ENCODE results near the gene SETBP1. TPM values are rescaled to one million over a fixed set of nuclear protein-coding genes. Genes with fewer than 3 reads are reported as not detected.

Gene SETBP1
- total RNA-seq, 1 experiment from 2014 or later: 0.23 TPM

DNA sequence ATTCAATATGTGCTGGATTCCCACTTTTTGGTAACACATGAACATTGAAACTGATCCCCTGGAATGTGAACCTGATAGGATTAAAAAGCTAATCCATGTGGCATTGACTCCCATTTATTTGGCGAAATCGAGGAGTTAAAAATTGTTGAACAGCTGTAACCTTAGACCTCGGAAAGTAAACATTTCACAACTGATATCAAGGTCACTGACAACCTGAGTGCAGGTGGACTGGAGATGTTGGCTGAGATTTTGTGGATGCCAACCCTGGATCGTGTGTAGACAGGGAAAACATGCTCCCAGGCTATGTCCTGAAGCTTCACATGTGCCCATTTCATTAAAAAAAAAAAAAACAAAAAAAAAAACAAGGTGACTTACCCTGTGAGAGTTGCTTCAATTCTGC is 204.8 kb downstream of the SETBP1 start:
- Histone ChIP-seq H3K4me3 (ENCODE audit: low read depth in 2 of 2, low read length in 2 of 2) (no peak overlapping the region), H3K4me1 (ENCODE audit: control insufficient read depth, insufficient read depth, low read length) (no peaks in the 10 kb centered on the region), H3K27ac (ENCODE audit: low read length) (no peak overlapping the region), H3K9me3 (ENCODE audit: control insufficient read depth, insufficient read depth, low read depth, low read length) (no peaks in the 10 kb centered on the region), H3K27me3 (ENCODE audit: control insufficient read depth, insufficient read depth, low read length) (no peaks in the 10 kb centered on the region), H3K36me3 (ENCODE audit: control insufficient read depth, insufficient read depth, low read length) (no peaks in the 10 kb centered on the region)
- ChIA-PET CTCF (interaction anchor here (0.6 kb wide), 1 partner anchor 396 kb away, joined by 4 read pairs; no protein-coding TSS in a partner anchor), POLR2A (no interaction called here)
- TF ChIP-seq, protein P1, sequence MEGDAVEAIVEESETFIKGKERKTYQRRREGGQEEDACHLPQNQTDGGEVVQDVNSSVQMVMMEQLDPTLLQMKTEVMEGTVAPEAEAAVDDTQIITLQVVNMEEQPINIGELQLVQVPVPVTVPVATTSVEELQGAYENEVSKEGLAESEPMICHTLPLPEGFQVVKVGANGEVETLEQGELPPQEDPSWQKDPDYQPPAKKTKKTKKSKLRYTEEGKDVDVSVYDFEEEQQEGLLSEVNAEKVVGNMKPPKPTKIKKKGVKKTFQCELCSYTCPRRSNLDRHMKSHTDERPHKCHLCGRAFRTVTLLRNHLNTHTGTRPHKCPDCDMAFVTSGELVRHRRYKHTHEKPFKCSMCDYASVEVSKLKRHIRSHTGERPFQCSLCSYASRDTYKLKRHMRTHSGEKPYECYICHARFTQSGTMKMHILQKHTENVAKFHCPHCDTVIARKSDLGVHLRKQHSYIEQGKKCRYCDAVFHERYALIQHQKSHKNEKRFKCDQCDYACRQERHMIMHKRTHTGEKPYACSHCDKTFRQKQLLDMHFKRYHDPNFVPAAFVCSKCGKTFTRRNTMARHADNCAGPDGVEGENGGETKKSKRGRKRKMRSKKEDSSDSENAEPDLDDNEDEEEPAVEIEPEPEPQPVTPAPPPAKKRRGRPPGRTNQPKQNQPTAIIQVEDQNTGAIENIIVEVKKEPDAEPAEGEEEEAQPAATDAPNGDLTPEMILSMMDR (IDR thresholded peaks at IDR 0.05): no peak
- TF ChIP-seq POLR2AphosphoS5 (IDR thresholded peaks at IDR 0.05; ENCODE audit: low read depth, low read length): no peak
- no peak for TF ChIP-seq SIN3A (IDR thresholded peaks at IDR 0.05; ENCODE audit: borderline replicate concordance, insufficient read depth, low read depth, low read length)
- no peak for TF ChIP-seq TCF7L2 (IDR thresholded peaks at IDR 0.05; ENCODE audit: low read depth, low read length)
- TF ChIP-seq, protein P2, sequence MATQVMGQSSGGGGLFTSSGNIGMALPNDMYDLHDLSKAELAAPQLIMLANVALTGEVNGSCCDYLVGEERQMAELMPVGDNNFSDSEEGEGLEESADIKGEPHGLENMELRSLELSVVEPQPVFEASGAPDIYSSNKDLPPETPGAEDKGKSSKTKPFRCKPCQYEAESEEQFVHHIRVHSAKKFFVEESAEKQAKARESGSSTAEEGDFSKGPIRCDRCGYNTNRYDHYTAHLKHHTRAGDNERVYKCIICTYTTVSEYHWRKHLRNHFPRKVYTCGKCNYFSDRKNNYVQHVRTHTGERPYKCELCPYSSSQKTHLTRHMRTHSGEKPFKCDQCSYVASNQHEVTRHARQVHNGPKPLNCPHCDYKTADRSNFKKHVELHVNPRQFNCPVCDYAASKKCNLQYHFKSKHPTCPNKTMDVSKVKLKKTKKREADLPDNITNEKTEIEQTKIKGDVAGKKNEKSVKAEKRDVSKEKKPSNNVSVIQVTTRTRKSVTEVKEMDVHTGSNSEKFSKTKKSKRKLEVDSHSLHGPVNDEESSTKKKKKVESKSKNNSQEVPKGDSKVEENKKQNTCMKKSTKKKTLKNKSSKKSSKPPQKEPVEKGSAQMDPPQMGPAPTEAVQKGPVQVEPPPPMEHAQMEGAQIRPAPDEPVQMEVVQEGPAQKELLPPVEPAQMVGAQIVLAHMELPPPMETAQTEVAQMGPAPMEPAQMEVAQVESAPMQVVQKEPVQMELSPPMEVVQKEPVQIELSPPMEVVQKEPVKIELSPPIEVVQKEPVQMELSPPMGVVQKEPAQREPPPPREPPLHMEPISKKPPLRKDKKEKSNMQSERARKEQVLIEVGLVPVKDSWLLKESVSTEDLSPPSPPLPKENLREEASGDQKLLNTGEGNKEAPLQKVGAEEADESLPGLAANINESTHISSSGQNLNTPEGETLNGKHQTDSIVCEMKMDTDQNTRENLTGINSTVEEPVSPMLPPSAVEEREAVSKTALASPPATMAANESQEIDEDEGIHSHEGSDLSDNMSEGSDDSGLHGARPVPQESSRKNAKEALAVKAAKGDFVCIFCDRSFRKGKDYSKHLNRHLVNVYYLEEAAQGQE (IDR thresholded peaks at IDR 0.05; ENCODE audit: insufficient read depth in 1 of 2, low read depth in 2 of 2, low read length in 1 of 2): no peak
- no TSS peak for BruUV-seq (replicated peaks)
- in situ Hi-C loops (cut with HindIII; ENCODE audit: low pct_unique_long_range_greater_than_20kb, low sequenced_read_pairs): no loop called here
- no peak for DNase-seq (ENCODE audit: low read depth, low spot score)
- ATAC-seq: no peak
- intact Hi-C loops (cut with micrococcal nuclease; ENCODE audit: unreplicated experiment): no loop called here

DNA sequence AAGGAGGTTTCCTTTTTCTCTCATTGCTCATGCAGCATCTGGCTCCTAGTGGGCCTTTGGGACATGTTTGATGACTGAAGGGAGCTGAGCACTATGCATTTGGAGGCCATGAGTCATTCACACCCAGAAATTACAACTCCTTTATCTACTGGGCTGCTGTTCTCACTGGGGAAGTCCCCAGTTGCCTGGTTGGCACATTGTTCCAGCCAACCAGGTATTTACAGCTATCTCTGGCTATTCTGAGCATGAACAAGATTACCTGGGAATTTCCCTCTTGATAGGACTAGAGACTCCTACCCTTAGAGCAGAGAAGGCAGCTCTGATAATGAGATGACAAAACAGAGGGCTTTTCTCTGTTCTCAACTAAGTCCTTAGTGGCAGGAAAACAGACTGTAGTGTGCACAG is 206.5 kb downstream of the SETBP1 start:
- no TSS peak for BruUV-seq (replicated peaks)
- no peak for ATAC-seq
- DNase-seq (ENCODE audit: low read depth, low spot score): no peak
- ChIA-PET CTCF (no interaction called here), POLR2A (no interaction called here)
- in situ Hi-C loops (cut with HindIII; ENCODE audit: low pct_unique_long_range_greater_than_20kb, low sequenced_read_pairs) (no loop called here), intact Hi-C loops (cut with micrococcal nuclease; ENCODE audit: unreplicated experiment) (no loop called here)
- no peaks in the 10 kb centered on the region for H3K27me3 ChIP-seq (ENCODE audit: control insufficient read depth, insufficient read depth, low read length)
- H3K27ac ChIP-seq (ENCODE audit: low read length): no peak overlapping the region
- no peaks in the 10 kb centered on the region for H3K4me1 ChIP-seq (ENCODE audit: control insufficient read depth, insufficient read depth, low read length)
- TF ChIP-seq, protein P1 (IDR thresholded peaks at IDR 0.05): no peak
- TF ChIP-seq, protein P2 (IDR thresholded peaks at IDR 0.05; ENCODE audit: insufficient read depth in 1 of 2, low read depth in 2 of 2, low read length in 1 of 2): no peak
- TF ChIP-seq POLR2AphosphoS5 (IDR thresholded peaks at IDR 0.05; ENCODE audit: low read depth, low read length) (no peak), TCF7L2 (IDR thresholded peaks at IDR 0.05; ENCODE audit: low read depth, low read length) (no peak), SIN3A (IDR thresholded peaks at IDR 0.05; ENCODE audit: borderline replicate concordance, insufficient read depth, low read depth, low read length) (no peak)
- H3K4me3 ChIP-seq (ENCODE audit: low read depth in 2 of 2, low read length in 2 of 2): no peak overlapping the region
- H3K36me3 ChIP-seq (ENCODE audit: control insufficient read depth, insufficient read depth, low read length): no peaks in the 10 kb centered on the region
- no peaks in the 10 kb centered on the region for H3K9me3 ChIP-seq (ENCODE audit: control insufficient read depth, insufficient read depth, low read depth, low read length)
